H1 (cell line): ENCODE measurements around the gene ST8SIA3. TPM values are rescaled to one million over a fixed set of nuclear protein-coding genes. Genes with fewer than 3 reads are reported as not detected.
A peak's percentile ranks its signal among the peaks of the same experiment; 100 is the strongest.

Source experiments
- CTCF ChIA-PET: fragments of 300-600 bp; sonication (Branson Sonifier 250); formaldehyde crosslinking; loops from one replicate; lab custom pipeline; 2021; ENCODE audit not compliant: partially characterized antibody; lab: Charles Lee
- POLR2A ChIA-PET: fragments of 300-600 bp; sonication (Branson Sonifier 250); formaldehyde crosslinking; loops from one replicate; lab custom pipeline; 2021; ENCODE audit warnings: inconsistent platforms; ENCODE audit not compliant: partially characterized antibody; lab: Charles Lee
- DNase-seq, 2 experiments: peaks; one replicate each; pipeline versions ENCODE4 v3.0.0 to v3.0.0-alpha.2; 2010 to 2022; ENCODE audit warnings: low spot score in 2 of 2, low read depth in 1 of 2, mixed read lengths in 1 of 2
- FAIRE-seq: peaks from 2 replicates; lab custom pipeline; 2011; peaks lifted over from hg19 to GRCh38; lab: Jason Lieb, UNC
- H2AFZ ChIP-seq: 2 replicates; pipeline ENCODE4 v1.8.1; 2012; ENCODE audit warnings: low read length, inconsistent platforms
- H2AK5ac ChIP-seq: 2 replicates; pipeline ENCODE4 v1.6.1; 2013; ENCODE audit warnings: low read depth, low read length
- H2BK120ac ChIP-seq: replicated peaks from 2 replicates; pipeline ENCODE3; 2013; ENCODE audit warnings: low read depth, low read length, inconsistent platforms
- H2BK12ac ChIP-seq: 2 replicates; pipeline ENCODE4 v1.6.1; 2013; ENCODE audit warnings: low read depth, low read length
- H2BK15ac ChIP-seq: 2 replicates; pipeline ENCODE4 v1.6.1; 2013; ENCODE audit warnings: low read length
- H2BK20ac ChIP-seq: 2 replicates; pipeline ENCODE4 v1.6.1; 2013; ENCODE audit warnings: low read length
- H2BK5ac ChIP-seq: 2 replicates; pipeline ENCODE4 v1.6.1; 2013; ENCODE audit warnings: low read depth, low read length
- H3K14ac ChIP-seq: 2 replicates; pipeline ENCODE4 v1.6.1; 2013; ENCODE audit warnings: inconsistent platforms; ENCODE audit not compliant: insufficient read length
- H3K18ac ChIP-seq: 2 replicates; pipeline ENCODE4 v1.6.1; 2013; ENCODE audit warnings: low read length; ENCODE audit errors: extremely low read depth
- H3K23ac ChIP-seq: 2 replicates; pipeline ENCODE4 v1.6.1; 2013; ENCODE audit warnings: inconsistent platforms; ENCODE audit not compliant: insufficient read length
- H3K23me2 ChIP-seq: 2 replicates; pipeline ENCODE4 v1.6.1; 2013; ENCODE audit warnings: low read depth, low read length
- H3K27ac ChIP-seq: 2 replicates; pipeline ENCODE4 v1.6.1; 2011; ENCODE audit warnings: low read depth, low read length, inconsistent platforms
- H3K27me3 ChIP-seq, 4 experiments: replicated peaks in 1 of 4; 1 replicate in 1 of 4; 2 replicates in 3 of 4; pipeline versions ENCODE4 v1.6.1 to v1.8.1; 2011 to 2013; ENCODE audit warnings: low read length in 3 of 4, mild to moderate bottlenecking in 3 of 4, inconsistent platforms in 2 of 4, mixed read lengths in 2 of 4, moderate library complexity in 1 of 4; ENCODE audit not compliant: control insufficient read depth in 3 of 4, insufficient read depth in 3 of 4; ENCODE audit errors: extremely low read depth in 1 of 4
- H3K36me3 ChIP-seq, 4 experiments: 2 replicates each; pipeline versions ENCODE4 v1.6.1 to v1.8.1; 2011 to 2013; ENCODE audit warnings: mild to moderate bottlenecking in 4 of 4, low read length in 3 of 4, moderate library complexity in 2 of 4, control low read depth in 1 of 4, inconsistent platforms in 1 of 4; ENCODE audit not compliant: insufficient read depth in 4 of 4, control insufficient read depth in 2 of 4
- H3K4ac ChIP-seq: replicated peaks from 2 replicates; pipeline ENCODE3; 2013; ENCODE audit warnings: low read length, low read depth, mixed read lengths, inconsistent platforms; ENCODE audit not compliant: insufficient read length
- H3K4me1 ChIP-seq, 4 experiments: replicated peaks in 1 of 4; 1 replicate in 1 of 4; 2 replicates in 3 of 4; pipeline versions ENCODE4 v1.6.1 to v1.8.1; 2011 to 2013; ENCODE audit warnings: low read length in 3 of 4, inconsistent platforms in 2 of 4, mixed read lengths in 1 of 4; ENCODE audit not compliant: insufficient read depth in 4 of 4, control insufficient read depth in 3 of 4
- H3K4me2 ChIP-seq, 2 experiments: 2 replicates each; pipeline versions ENCODE4 v1.6.1 to v1.8.1; 2011 to 2013; ENCODE audit warnings: low read depth in 2 of 2, low read length in 2 of 2, control low read depth in 1 of 2, inconsistent platforms in 1 of 2, mild to moderate bottlenecking in 1 of 2; ENCODE audit not compliant: insufficient read depth in 1 of 2
- H3K4me3 ChIP-seq, 4 experiments: fragments of 200-600, 300-600 bp in 1 of 4; sonication (generic), shearing (Covaris generic), sonication (Bioruptor Twin) in 1 of 4; 2 replicates each; pipeline versions ENCODE4 v1.5.1 to v1.8.1; 2011 to 2016; ENCODE audit warnings: low read length in 4 of 4, low read depth in 3 of 4, control low read depth in 2 of 4, inconsistent platforms in 2 of 4, mild to moderate bottlenecking in 2 of 4, mixed read lengths in 1 of 4, moderate library complexity in 1 of 4; ENCODE audit not compliant: insufficient read depth in 2 of 4; ENCODE audit errors: extremely low read depth in 1 of 4
- H3K56ac ChIP-seq: replicated peaks from 2 replicates; pipeline ENCODE3; 2013; ENCODE audit warnings: low read depth, mild to moderate bottlenecking, mixed read lengths, low read length, inconsistent platforms; ENCODE audit not compliant: insufficient read length
- H3K79me1 ChIP-seq: 2 replicates; pipeline ENCODE4 v1.6.1; 2013; ENCODE audit warnings: low read depth, low read length, control low read depth
- H3K79me2 ChIP-seq, 2 experiments: 2 replicates each; pipeline versions ENCODE4 v1.6.1 to v1.8.1; 2012 to 2013; ENCODE audit warnings: low read length in 2 of 2, mild to moderate bottlenecking in 2 of 2, inconsistent platforms in 1 of 2; ENCODE audit not compliant: insufficient read depth in 2 of 2, control insufficient read depth in 1 of 2
- H3K9ac ChIP-seq, 4 experiments: replicated peaks in 1 of 4; 1 replicate in 1 of 4; 2 replicates in 3 of 4; pipeline versions ENCODE4 v1.6.1 to v1.8.1; 2011 to 2013; ENCODE audit warnings: low read depth in 3 of 4, low read length in 3 of 4, control low read depth in 2 of 4, mild to moderate bottlenecking in 2 of 4, moderate library complexity in 2 of 4, inconsistent platforms in 1 of 4; ENCODE audit errors: extremely low read depth in 1 of 4
- H3K9me3 ChIP-seq, 2 experiments: 2 replicates each; pipeline versions ENCODE4 v1.6.1 to v1.8.1; 2012 to 2013; ENCODE audit warnings: mild to moderate bottlenecking in 2 of 2, moderate library complexity in 2 of 2, control low read depth in 1 of 2, inconsistent platforms in 1 of 2, low read depth in 1 of 2, low read length in 1 of 2, mixed read lengths in 1 of 2; ENCODE audit not compliant: insufficient read depth in 2 of 2
- H4K20me1 ChIP-seq, 2 experiments: replicated peaks in 1 of 2; 2 replicates each; pipeline versions ENCODE3 to v1.8.1; 2011 to 2013; ENCODE audit warnings: inconsistent platforms in 2 of 2, low read length in 2 of 2, mild to moderate bottlenecking in 1 of 2; ENCODE audit not compliant: insufficient read depth in 2 of 2, control insufficient read depth in 1 of 2
- H4K5ac ChIP-seq: 2 replicates; pipeline ENCODE4 v1.6.1; 2013; ENCODE audit warnings: low read length, low read depth, mixed read lengths, inconsistent platforms; ENCODE audit not compliant: insufficient read length
- H4K8ac ChIP-seq: 2 replicates; pipeline ENCODE4 v1.8.0; 2013; ENCODE audit warnings: mild to moderate bottlenecking, moderate library complexity, low read length, inconsistent platforms; ENCODE audit not compliant: insufficient read depth; ENCODE audit errors: extremely low read depth
- H4K91ac ChIP-seq: replicated peaks from 2 replicates; pipeline ENCODE3; 2013; ENCODE audit warnings: low read length, mixed read lengths, inconsistent platforms; ENCODE audit not compliant: insufficient read length
- BACH1 ChIP-seq: IDR thresholded peaks from 2 replicates; pipeline ENCODE4 v1.6.1; 2012; ENCODE audit warnings: low read length, improper control_type of control experiment
- CHD1 ChIP-seq: IDR thresholded peaks from 2 replicates; pipeline ENCODE4 v1.6.1; 2012; ENCODE audit warnings: low read depth, low read length, improper control_type of control experiment
- CHD2 ChIP-seq: IDR thresholded peaks from 2 replicates; pipeline ENCODE4 v1.6.1; 2012; ENCODE audit warnings: low read length, improper control_type of control experiment
- CTBP2 ChIP-seq: IDR thresholded peaks from 2 replicates; pipeline ENCODE4 v1.7.0; 2011; ENCODE audit warnings: borderline replicate concordance, mild to moderate bottlenecking, moderate library complexity, mixed read lengths, low read length; ENCODE audit not compliant: insufficient read depth, insufficient read length
- GABPA ChIP-seq: IDR thresholded peaks from 2 replicates; pipeline ENCODE4 v1.6.1; 2011; ENCODE audit warnings: mild to moderate bottlenecking, low read length, moderate library complexity, borderline replicate concordance; ENCODE audit not compliant: insufficient read depth
- MAFK ChIP-seq: IDR thresholded peaks from 2 replicates; pipeline ENCODE4 v1.6.1; 2012; ENCODE audit warnings: low read depth, mild to moderate bottlenecking, improper control_type of control experiment, low read length
- NANOG ChIP-seq: IDR thresholded peaks from 2 replicates; pipeline ENCODE4 v1.6.1; 2011; ENCODE audit warnings: low read length, low read depth, mild to moderate bottlenecking, inconsistent platforms; ENCODE audit not compliant: insufficient read depth, poor library complexity, severe bottlenecking
- RNF2 ChIP-seq: fragments of 200-900, 300-1000 bp; sonication (generic); IDR thresholded peaks from 2 replicates; pipeline ENCODE4 v1.7.1; 2016; ENCODE audit warnings: borderline replicate concordance, low read depth, mild to moderate bottlenecking, antibody characterized with exemption, low read length; ENCODE audit not compliant: poor library complexity, severe bottlenecking; ENCODE audit errors: missing control alignments
- SIX5 ChIP-seq: IDR thresholded peaks from 2 replicates; pipeline ENCODE4 v1.6.1; 2011; ENCODE audit warnings: mild to moderate bottlenecking, low read depth, low read length
- WGBS, 2 experiments: shearing (Covaris generic) in 1 of 2; methylation state at CpG; one replicate each; pipeline versions ENCODE4 v1.1.6 to v1.1.7; 2013 to 2015; ENCODE audit warnings: low lambda C conversion rate in 2 of 2, mixed read lengths in 2 of 2, inconsistent platforms in 1 of 2, low coverage in 1 of 2, missing lambda C conversion rate in 1 of 2; ENCODE audit not compliant: insufficient replicate concordance in 2 of 2, insufficient coverage in 1 of 2, insufficient read length in 1 of 2; ENCODE audit errors: extremely low coverage in 1 of 2, missing lambda C conversion rate in 1 of 2; 5-methylcytosine and 5-hydroxymethylcytosine counted together
- polyA plus RNA-seq, 7 experiments: library from polyadenylated mRNA; depleted of rRNA in 3 of 7; stranded (reverse) in 5 of 7; unstranded in 2 of 7; fragments of >200 nt in 5 of 7; fragments of 200-250 nt in 2 of 7; gene quantifications; 1 replicate in 5 of 7; 2 replicates in 1 of 7; 4 replicates in 1 of 7; pipeline versions ENCODE4 v1.2.1 to v1.2.3, GENCODE V29; 2011 to 2013; ENCODE audit warnings: missing spikeins in 2 of 7, mixed read lengths in 2 of 7
- total RNA-seq: library from RNA; stranded (reverse); fragmentation: NEBNext Ultra II Directional; extraction: Animal tissue kit (Norgen Biotek cat#: 25700); gene quantifications from 2 replicates; pipeline ENCODE4 v1.2.1, GENCODE V29; 2021
- TF ChIP-seq, protein P1 (sequence below): IDR thresholded peaks from 2 replicates; pipeline ENCODE4 v1.6.1; 2012; ENCODE audit warnings: low read length, inconsistent platforms

Gene ST8SIA3
- total and polyA plus RNA-seq, 2 of the 8 experiments (the other 6 are each of a cell fraction or from before 2014, with no cell fraction given) = 1.2 to 3.7 TPM

DNA sequence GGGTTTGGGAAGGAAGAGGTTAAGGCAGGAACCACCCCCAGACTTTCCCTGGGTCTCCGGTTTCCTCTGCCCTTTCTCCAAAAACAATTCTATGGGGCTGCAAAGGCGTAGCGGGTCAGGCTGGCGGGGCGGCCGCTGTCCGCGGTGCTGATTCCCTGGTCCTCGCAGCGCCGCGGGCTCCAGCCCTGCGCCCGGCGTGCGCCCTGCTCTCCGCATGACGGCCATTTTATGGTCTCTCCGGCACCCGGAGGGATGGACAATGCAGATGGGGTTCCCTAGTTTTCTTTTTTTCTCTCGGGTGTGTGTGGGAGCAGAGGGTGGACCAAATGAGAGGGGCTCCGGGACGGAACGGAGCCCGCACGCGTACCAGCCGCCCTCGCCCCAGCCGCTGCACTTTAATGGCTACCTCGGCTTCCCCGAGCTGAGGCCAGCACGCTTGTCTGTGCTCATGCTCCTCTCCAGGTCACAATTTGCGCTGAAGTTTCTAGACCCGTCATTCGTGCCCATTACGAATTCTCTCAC, 1.6 kb downstream of the ST8SIA3 start:
- WGBS, 2 experiments = 2% methylated on average over 12 of the region's 37 CpGs; no CpG with 5 or more reads in 1 of the 2 experiments
- no peaks in the 10 kb centered on the region for H3K79me2 ChIP-seq
- peak overlapping the region; percentile 80 to 100 for H3K4me2 ChIP-seq
- peak overlapping the region; percentile 32; the same call in 1 of the 2 replicates for H2BK5ac ChIP-seq
- peak overlapping the region; percentile 66 to 93 (median 82) for H3K4me3 ChIP-seq
- H4K20me1 ChIP-seq = no peaks in the 10 kb centered on the region
- no peak overlapping the region for H2AK5ac ChIP-seq
- peak overlapping the region; percentile 88 for H2AFZ ChIP-seq
- peak overlapping the region in 3 of 4 experiments; percentile 54 to 65 (median 59); a peak in 5 of 7 replicates for H3K9ac ChIP-seq
- ChIA-PET POLR2A (interaction anchor here (0.6 to 0.8 kb wide), 3 partner anchors 77 to 991 kb away, joined by 3 read pairs; no protein-coding TSS in a partner anchor), CTCF (interaction anchor here (0.6 kb wide), 1 partner anchor 33 kb away, joined by 3 read pairs; no protein-coding TSS in a partner anchor)
- H3K36me3 ChIP-seq = no peaks in the 10 kb centered on the region
- H3K4ac ChIP-seq = no peak overlapping the region
- no peak overlapping the region for H3K56ac ChIP-seq
- peak overlapping the region; percentile 46 for H4K5ac ChIP-seq
- H4K91ac ChIP-seq = peak overlapping the region; percentile 34
- H3K27me3 ChIP-seq = peaks cover 0 to 11% (median 8%) of the 10 kb centered on the region in 4 experiments; a peak in 6 of 7 replicates
- H2BK120ac ChIP-seq = no peak overlapping the region
- H2BK12ac ChIP-seq = peak overlapping the region; percentile 78; the same call in 1 of the 2 replicates
- H2BK15ac ChIP-seq = no peak overlapping the region
- no peak overlapping the region for H3K14ac ChIP-seq
- no peak overlapping the region for H3K27ac ChIP-seq
- H3K23me2 ChIP-seq = peaks cover 14% of the 10 kb centered on the region; the same call in 1 of the 2 replicates
- no peak overlapping the region for H3K18ac ChIP-seq
- no peak overlapping the region for H3K23ac ChIP-seq
- peaks cover 0 to 8% (median 5%) of the 10 kb centered on the region in 4 experiments; a peak in 5 of 7 replicates for H3K4me1 ChIP-seq
- FAIRE-seq (peak; percentile 24), DNase-seq (peak; percentile 67 to 93)
- peak overlapping the region; percentile 41; the same call in 1 of the 2 replicates for H4K8ac ChIP-seq
- no peaks in the 10 kb centered on the region for H3K79me1 ChIP-seq
- H3K9me3 ChIP-seq = no peaks in the 10 kb centered on the region
- no peak overlapping the region for H2BK20ac ChIP-seq
- TF ChIP-seq SIX5 (no peak), BACH1 (no peak), NANOG (no peak), RNF2 (no peak), CTBP2 (peak; percentile 30), CHD1 (no peak; the same call in 1 of the 2 replicates), GABPA (no peak), CHD2 (no peak), MAFK (no peak)
- TF ChIP-seq, protein P1, sequence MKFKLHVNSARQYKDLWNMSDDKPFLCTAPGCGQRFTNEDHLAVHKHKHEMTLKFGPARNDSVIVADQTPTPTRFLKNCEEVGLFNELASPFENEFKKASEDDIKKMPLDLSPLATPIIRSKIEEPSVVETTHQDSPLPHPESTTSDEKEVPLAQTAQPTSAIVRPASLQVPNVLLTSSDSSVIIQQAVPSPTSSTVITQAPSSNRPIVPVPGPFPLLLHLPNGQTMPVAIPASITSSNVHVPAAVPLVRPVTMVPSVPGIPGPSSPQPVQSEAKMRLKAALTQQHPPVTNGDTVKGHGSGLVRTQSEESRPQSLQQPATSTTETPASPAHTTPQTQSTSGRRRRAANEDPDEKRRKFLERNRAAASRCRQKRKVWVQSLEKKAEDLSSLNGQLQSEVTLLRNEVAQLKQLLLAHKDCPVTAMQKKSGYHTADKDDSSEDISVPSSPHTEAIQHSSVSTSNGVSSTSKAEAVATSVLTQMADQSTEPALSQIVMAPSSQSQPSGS = no peak
